Activated B cell treated with CpG ODN at 0.5 μM for 24 hours (primary cell): ENCODE measurements around the gene NSUN6. TPM values are rescaled to one million over a fixed set of nuclear protein-coding genes. Genes with fewer than 3 reads are reported as not detected.

ENCODE experiments used
- ATAC-seq: fragments of 200-7000 bp; cut with Tn5 transposase; one replicate; pipeline ENCODE4 v1.10.0; 2021; ENCODE audit warnings: low read depth, mild to moderate bottlenecking, moderate library complexity
- CTCF ChIA-PET: fragments of 350-600 bp; sonication (Branson Sonifier 250); formaldehyde crosslinking; loops from one replicate; lab custom pipeline; 2021; ENCODE audit warnings: antibody characterized with exemption; lab: Charles Lee
- POLR2A ChIA-PET: fragments of 350-600 bp; sonication (Branson Sonifier 250); formaldehyde crosslinking; loops from one replicate; lab custom pipeline; 2021; ENCODE audit warnings: antibody characterized with exemption; lab: Charles Lee
- DNase-seq: peaks from one replicate; pipeline ENCODE4 v3.0.0; 2022
- H3K27ac Mint-ChIP-seq: one replicate; pipeline ENCODE4 v1.8.0; 2020; ENCODE audit warnings: mixed read lengths
- H3K27me3 Mint-ChIP-seq: one replicate; pipeline ENCODE4 v1.8.0; 2021; ENCODE audit warnings: mixed read lengths
- H3K36me3 Mint-ChIP-seq: one replicate; pipeline ENCODE4 v1.8.0; 2021; ENCODE audit warnings: low read depth, mixed read lengths
- H3K4me1 Mint-ChIP-seq: one replicate; pipeline ENCODE4 v1.8.0; 2021; ENCODE audit warnings: mixed read lengths
- H3K4me3 Mint-ChIP-seq: one replicate; pipeline ENCODE4 v1.8.0; 2020; ENCODE audit warnings: mild to moderate bottlenecking, mixed read lengths
- H3K9me3 Mint-ChIP-seq: one replicate; pipeline ENCODE4 v1.8.0; 2020; ENCODE audit warnings: mixed read lengths
- CTCF ChIP-seq: fragments of 200-600 bp; IDR thresholded peaks from one replicate; pipeline ENCODE4 v1.8.0; 2022; ENCODE audit warnings: antibody characterized with exemption, mild to moderate bottlenecking
- intact Hi-C: fragments of 100-400 bp; cut with micrococcal nuclease; formaldehyde crosslinking; loops from one replicate; pipeline ENCODE4 v1.15.1; 2024
- total RNA-seq: library from RNA; stranded (reverse); gene quantifications from 2 replicates; pipeline ENCODE4 v1.2.3, GENCODE V29; 2022

NSUN6 gene
- total RNA-seq, 1 donor from 2014 or later, result 18.4 TPM

DNA sequence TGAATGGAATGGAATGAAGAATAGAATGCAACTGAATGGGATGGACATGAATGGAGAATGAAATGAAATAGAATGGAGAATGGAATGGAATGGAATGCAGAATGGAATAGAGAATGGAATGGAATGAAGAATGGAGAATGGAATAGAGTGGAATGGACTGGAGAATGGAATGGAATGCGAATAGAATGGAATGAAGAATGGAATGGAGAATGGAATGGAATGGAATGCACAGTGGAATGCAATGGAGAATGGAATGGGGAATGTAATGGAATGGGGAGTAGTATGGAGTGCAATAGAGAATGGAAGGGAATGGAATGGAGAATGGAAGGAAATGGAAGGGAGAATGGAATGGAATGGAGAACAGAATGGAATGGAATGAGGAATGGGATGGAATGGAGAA is 93.4 kb downstream of the NSUN6 start:
- POLR2A ChIA-PET, result no interaction called here
- Mint-ChIP-seq H3K27ac (no peak overlapping the region), H3K4me1 (no peaks in the 10 kb centered on the region), H3K4me3 (no peak overlapping the region), H3K9me3 (no peaks in the 10 kb centered on the region), H3K36me3 (no peaks in the 10 kb centered on the region), H3K27me3 (no peaks in the 10 kb centered on the region)
- no peak for TF ChIP-seq CTCF
- DNase-seq, result no peak
- intact Hi-C loops, result no loop called here
- CTCF ChIA-PET, result no interaction called here
- no peak for ATAC-seq

GRCh38 chr10:18556522-18557147 is 94.8 kb downstream of the NSUN6 start:
- intact Hi-C loops, result no loop called here
- Mint-ChIP-seq H3K4me3 (no peak overlapping the region), H3K27me3 (no peaks in the 10 kb centered on the region), H3K36me3 (peaks cover 5% of the 10 kb centered on the region), H3K4me1 (no peaks in the 10 kb centered on the region), H3K27ac (no peak overlapping the region), H3K9me3 (no peaks in the 10 kb centered on the region)
- ATAC-seq (no peak), DNase-seq (no peak)
- CTCF ChIA-PET, result no interaction called here
- no peak for TF ChIP-seq CTCF
- POLR2A ChIA-PET, result no interaction called here

- no peak for ATAC-seq
- DNase-seq, result no peak
- Mint-ChIP-seq H3K36me3 (peaks cover 18% of the 10 kb centered on the region), H3K4me1 (no peaks in the 10 kb centered on the region), H3K9me3 (no peaks in the 10 kb centered on the region), H3K4me3 (no peak overlapping the region), H3K27me3 (no peaks in the 10 kb centered on the region), H3K27ac (no peak overlapping the region)
- intact Hi-C loops, result no loop called here
- POLR2A ChIA-PET, result no interaction called here
- TF ChIP-seq CTCF, result no peak
- CTCF ChIA-PET, result no interaction called here
Measured at GRCh38 chr10:18554479-18554878, 96.9 kb downstream of the NSUN6 start.

- H3K4me1 Mint-ChIP-seq, result no peaks in the 10 kb centered on the region
- ChIA-PET POLR2A (no interaction called here), CTCF (no interaction called here)
- no peaks in the 10 kb centered on the region for H3K9me3 Mint-ChIP-seq
- DNase-seq (no peak), ATAC-seq (no peak)
- no peak for TF ChIP-seq CTCF
- intact Hi-C loops, result no loop called here
- H3K4me3 Mint-ChIP-seq, result no peak overlapping the region
- H3K27ac Mint-ChIP-seq, result no peak overlapping the region
- H3K36me3 Mint-ChIP-seq, result peaks cover 40% of the 10 kb centered on the region
- H3K27me3 Mint-ChIP-seq, result no peaks in the 10 kb centered on the region
Measured at GRCh38 chr10:18551473-18551872, 99.9 kb downstream of the NSUN6 start.

GRCh38 chr10:18549105-18549504 is 102.3 kb downstream of the NSUN6 start:
- POLR2A ChIA-PET, result interaction anchor here (0.6 kb wide), 1 partner anchor 110 kb away, joined by 3 read pairs; the partner anchor contains the start of gene ARL5B
- H3K4me1 Mint-ChIP-seq, result no peaks in the 10 kb centered on the region
- no peaks in the 10 kb centered on the region for H3K27me3 Mint-ChIP-seq
- peaks cover 61% of the 10 kb centered on the region for H3K36me3 Mint-ChIP-seq
- H3K9me3 Mint-ChIP-seq, result no peaks in the 10 kb centered on the region
- TF ChIP-seq CTCF, result no peak
- H3K4me3 Mint-ChIP-seq, result no peak overlapping the region
- intact Hi-C loops, result no loop called here
- ATAC-seq, result no peak
- no peak overlapping the region for H3K27ac Mint-ChIP-seq
- CTCF ChIA-PET, result no interaction called here
- no peak for DNase-seq
